ENCODE results near the gene ELAVL2.

DNA sequence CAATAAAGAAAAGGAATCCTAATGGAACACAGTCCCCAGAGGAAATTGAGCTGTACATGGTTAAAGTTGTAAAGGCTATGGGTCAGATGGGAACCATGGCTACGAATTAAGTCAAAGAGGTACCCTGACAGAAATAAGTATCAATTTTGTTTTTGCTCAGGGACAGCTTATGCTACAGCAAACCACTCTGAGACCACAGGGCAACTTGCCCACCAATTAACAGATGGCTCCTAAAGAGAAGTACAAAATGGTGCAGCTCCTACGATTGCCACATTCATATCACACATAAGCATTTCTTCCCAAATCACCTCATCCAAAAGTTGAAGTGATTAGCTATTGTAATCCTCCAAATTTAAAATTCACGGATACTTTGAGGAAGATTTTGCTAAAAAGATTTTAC lies 83.0 kb downstream of the ELAVL2 start:
- TF ChIP-seq, protein P1, sequence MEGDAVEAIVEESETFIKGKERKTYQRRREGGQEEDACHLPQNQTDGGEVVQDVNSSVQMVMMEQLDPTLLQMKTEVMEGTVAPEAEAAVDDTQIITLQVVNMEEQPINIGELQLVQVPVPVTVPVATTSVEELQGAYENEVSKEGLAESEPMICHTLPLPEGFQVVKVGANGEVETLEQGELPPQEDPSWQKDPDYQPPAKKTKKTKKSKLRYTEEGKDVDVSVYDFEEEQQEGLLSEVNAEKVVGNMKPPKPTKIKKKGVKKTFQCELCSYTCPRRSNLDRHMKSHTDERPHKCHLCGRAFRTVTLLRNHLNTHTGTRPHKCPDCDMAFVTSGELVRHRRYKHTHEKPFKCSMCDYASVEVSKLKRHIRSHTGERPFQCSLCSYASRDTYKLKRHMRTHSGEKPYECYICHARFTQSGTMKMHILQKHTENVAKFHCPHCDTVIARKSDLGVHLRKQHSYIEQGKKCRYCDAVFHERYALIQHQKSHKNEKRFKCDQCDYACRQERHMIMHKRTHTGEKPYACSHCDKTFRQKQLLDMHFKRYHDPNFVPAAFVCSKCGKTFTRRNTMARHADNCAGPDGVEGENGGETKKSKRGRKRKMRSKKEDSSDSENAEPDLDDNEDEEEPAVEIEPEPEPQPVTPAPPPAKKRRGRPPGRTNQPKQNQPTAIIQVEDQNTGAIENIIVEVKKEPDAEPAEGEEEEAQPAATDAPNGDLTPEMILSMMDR (IDR thresholded peaks at IDR 0.05) = no peak
- no peak for TF ChIP-seq ZFX (IDR thresholded peaks at IDR 0.05; ENCODE audit: borderline replicate concordance)

Data from 22Rv1 (cell line).